Mucosa of descending colon (tissue), 3 donors: ENCODE measurements around the gene CFC1. TPM values are rescaled to one million over a fixed set of nuclear protein-coding genes. Genes with fewer than 3 reads are reported as not detected.
"Not testable (repeated sequence)": the region's sequence is repeated elsewhere in the genome, so short reads cannot be mapped to it uniquely, and the experiment has no call there.

ENCODE experiments used
- ATAC-seq: fragments of 200-7000 bp; cut with Tn5 transposase; one replicate; pipeline ENCODE4 v1.9.1; 2020; ENCODE audit warnings: mild to moderate bottlenecking, moderate library complexity
- DNase-seq, 3 donors: peaks; one replicate each; pipeline ENCODE4 v3.0.0-alpha.2; 2020
- H3K36me3 ChIP-seq: fragments of 200-600 bp; one replicate; pipeline ENCODE4 v1.8.0; 2021; ENCODE audit warnings: low read depth, mild to moderate bottlenecking
- H3K4me1 ChIP-seq: fragments of 200-600 bp; one replicate; pipeline ENCODE4 v1.8.0; 2021; ENCODE audit warnings: low read depth, mild to moderate bottlenecking
- H3K4me3 ChIP-seq: fragments of 200-600 bp; one replicate; pipeline ENCODE4 v1.8.0; 2021; ENCODE audit warnings: mild to moderate bottlenecking
- H3K9me3 ChIP-seq: fragments of 200-600 bp; one replicate; pipeline ENCODE4 v1.8.0; 2021; ENCODE audit warnings: mild to moderate bottlenecking
- intact Hi-C, 2 donors: fragments of 100-400 bp; cut with DNase I in 1 of 2; cut with micrococcal nuclease in 1 of 2; formaldehyde crosslinking; loops; one replicate each; pipeline versions ENCODE4 v1.11.0 to v1.11.1; 2022; cut with DNase I, micrococcal nuclease
- total RNA-seq, 3 donors: library from RNA; stranded (reverse); fragmentation: NEBNext Ultra II Directional in 2 of 3; extraction: Animal tissue kit (Norgen Biotek cat#: 25700) in 2 of 3; gene quantifications; one replicate each; pipeline versions ENCODE4 v1.2.1 to v1.2.4, GENCODE V29; 2021 to 2023
- donor health status: DM: no; HTN: no; CAD: no; lungs with moderate emphysema.
- donor health status: DM: no; HTN: no; CAD: no.
- donor health status: DM: no; HTN: yes; CAD: no.

The CFC1 gene
- total RNA-seq, 3 donors from 2014 or later = 0.28 to 0.92 (median 0.69) TPM

DNA sequence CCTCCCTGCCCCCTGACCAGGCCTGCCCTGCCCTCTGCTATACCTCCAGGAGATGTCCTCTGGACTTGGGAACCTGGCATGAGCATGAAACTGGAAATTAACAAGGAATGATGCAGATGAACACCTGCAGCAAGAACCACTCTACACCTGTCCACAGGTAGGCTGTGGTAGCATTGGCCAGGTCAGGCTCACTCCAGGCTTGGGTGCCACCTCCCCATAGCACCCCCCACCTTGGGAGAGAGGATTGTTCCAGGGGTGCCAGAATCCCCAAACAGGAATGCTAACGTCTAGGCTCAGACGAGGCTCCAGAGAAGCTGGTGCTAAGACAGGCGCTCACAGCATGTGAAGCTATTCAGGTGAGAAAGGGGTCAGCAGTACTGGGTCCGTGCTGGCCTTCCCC lies 5.4 kb downstream of the CFC1 start:
- H3K4me3 ChIP-seq, H3K4me1 ChIP-seq, DNase-seq, H3K9me3 ChIP-seq, ATAC-seq, intact Hi-C loops, H3K36me3 ChIP-seq: not testable (repeated sequence)

DNA sequence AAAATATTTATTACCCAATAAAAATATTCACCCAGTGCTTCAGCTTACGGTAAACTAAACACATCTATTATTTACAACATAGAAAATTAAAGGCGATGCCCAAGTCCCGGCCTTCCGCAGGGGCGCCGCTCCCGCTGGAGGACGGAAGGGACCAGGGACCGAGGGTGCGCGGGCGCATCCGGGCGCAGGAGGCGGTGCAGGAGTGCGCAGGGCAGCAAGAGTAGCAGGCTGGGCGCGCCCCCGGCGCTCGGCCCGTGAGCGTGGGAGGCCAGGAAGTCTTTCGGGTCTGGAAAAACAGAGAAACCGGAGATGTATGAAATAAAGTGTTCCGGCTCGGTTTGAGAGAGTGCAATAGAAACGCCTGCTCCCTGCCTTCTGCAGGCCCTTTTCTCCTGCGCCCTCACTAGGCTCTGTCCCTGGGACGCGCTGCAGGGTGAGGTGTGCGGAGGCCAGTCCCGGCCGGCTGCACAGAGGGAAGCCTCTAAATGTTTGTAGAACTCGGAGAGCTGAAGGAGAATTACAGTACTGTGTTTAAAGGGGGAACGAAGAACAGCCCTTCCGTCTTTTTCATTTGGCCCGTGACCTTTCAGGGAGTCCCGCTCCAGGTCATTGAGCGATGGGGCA lies 6.5 kb downstream of the CFC1 start:
- intact Hi-C loops = not testable (repeated sequence)

DNA sequence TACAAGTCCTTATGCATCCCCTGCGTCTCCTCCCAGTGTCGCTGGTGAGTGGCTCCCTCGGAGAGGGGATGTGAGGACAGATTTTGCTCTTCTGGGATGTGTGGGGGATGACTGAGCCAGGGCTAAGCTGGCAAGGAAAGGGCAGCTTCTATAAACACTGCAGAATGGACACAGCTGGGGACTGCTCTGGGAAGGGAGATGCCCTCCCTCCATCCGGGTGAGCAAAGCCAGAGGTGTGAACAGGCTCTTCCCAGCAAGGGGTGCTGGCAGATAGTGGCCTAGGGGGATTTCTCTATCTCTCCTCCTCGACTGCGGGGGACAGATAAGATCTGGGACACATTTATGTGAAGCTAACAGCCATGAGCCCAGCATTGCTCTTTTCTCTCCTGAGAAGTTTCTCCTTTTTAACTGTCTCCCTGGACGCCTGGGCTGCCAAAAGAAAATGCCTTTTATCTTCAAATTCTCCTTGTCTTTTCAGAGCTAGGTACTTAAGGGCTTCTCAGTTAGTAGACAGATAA lies 8.5 kb downstream of the CFC1 start:
- ATAC-seq, H3K36me3 ChIP-seq, H3K4me3 ChIP-seq, H3K4me1 ChIP-seq, intact Hi-C loops, H3K9me3 ChIP-seq, DNase-seq: not testable (repeated sequence)

More for the DNA sequence above, 6.5 kb downstream of the CFC1 start:
- not testable (repeated sequence) for H3K36me3 ChIP-seq, H3K4me3 ChIP-seq, H3K9me3 ChIP-seq, ATAC-seq, H3K4me1 ChIP-seq, DNase-seq

DNA sequence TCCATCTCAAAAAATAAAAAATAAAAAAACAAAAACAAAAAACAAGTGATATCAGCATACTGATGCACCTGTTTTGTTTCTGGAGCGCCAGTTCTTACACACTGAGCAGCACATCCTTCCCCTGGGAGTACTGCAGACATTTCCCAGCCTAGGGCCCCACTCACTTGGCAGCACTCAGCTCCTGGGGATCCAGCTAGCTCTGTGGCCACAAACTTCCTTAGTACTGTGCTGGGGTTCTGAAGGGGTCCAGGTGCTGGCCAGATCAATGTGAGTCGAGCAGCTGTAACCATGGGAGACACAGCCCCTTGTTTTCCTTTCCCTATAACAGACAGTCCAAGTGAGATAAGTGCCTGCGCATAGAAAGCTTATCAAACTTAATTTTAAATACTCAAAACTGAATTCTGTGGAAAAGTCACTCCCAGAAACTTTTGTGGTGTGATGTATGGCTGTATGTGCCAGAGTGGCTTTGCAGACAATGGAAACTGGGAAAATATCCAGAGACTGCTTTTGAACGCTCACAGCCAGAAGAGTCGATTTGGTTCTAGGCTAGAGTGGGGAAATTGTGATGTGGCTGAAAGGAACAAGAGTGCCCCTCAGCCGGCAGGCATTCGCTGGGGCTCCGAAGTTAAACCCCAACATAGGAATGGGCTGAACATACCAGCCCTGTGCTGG lies 9.1 kb downstream of the CFC1 start:
- intact Hi-C loops, H3K4me3 ChIP-seq, DNase-seq, H3K36me3 ChIP-seq, H3K9me3 ChIP-seq, H3K4me1 ChIP-seq, ATAC-seq: not testable (repeated sequence)

DNA sequence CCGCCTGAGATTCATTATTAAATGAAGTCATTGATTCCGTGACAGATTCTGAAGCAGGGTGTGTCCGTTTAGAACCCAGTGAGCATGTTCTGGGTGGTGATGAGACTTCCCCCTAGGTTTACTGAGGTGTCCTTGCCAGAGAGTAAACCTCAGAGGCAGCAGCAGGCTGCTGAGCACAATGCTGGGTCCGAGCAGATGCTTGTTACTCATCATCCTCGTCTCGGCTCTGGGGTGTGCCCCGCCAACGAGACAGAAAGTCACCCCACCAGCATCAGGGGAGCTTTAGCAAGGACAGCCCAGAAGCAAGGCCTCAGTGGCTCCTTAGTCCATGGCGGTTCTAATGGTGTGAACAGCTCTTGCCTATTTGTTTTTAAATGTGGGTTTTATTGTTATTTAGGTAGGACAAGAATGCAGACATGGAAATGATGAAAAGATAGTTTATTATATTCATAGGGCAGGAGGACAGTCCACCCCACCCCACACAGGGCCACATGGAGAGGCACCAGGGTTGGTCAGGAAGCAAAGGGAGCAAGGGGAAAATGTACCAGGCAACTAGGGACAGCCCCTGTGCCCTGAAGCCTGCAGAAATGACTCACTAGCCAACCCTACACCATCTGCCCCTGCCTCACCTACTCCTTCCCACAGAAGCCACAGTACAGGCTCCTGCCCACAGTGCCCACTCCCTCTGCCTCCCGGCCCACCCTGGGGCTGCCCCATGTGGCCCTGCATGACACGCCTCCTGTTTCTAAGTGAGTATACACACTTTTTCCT lies 10.5 kb downstream of the CFC1 start:
- H3K36me3 ChIP-seq, DNase-seq, H3K4me3 ChIP-seq, H3K9me3 ChIP-seq, intact Hi-C loops, H3K4me1 ChIP-seq: not testable (repeated sequence)
- peak; percentile 21 for ATAC-seq

DNA sequence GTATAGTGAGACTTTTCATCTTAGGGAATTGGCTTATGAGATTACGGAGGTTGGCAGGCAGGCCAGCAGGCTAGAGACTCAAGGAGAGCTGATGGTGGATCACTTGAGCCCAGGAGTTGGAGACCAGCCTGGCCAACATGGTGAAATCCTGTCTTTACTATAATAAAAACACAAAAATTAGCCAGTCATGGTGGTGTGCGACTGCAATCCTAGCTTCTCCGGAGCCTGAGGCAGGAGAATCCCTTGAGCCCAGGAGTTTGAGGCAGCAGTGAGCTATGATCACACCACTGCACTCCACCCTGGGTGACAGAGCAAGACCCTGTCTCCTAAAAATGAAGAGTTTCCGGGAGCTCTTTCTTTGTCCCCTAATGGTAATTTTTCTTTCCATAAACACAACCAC lies 14.6 kb downstream of the CFC1 start:
- DNase-seq, intact Hi-C loops, H3K4me3 ChIP-seq, H3K36me3 ChIP-seq, H3K9me3 ChIP-seq, ATAC-seq, H3K4me1 ChIP-seq: not testable (repeated sequence)

DNA sequence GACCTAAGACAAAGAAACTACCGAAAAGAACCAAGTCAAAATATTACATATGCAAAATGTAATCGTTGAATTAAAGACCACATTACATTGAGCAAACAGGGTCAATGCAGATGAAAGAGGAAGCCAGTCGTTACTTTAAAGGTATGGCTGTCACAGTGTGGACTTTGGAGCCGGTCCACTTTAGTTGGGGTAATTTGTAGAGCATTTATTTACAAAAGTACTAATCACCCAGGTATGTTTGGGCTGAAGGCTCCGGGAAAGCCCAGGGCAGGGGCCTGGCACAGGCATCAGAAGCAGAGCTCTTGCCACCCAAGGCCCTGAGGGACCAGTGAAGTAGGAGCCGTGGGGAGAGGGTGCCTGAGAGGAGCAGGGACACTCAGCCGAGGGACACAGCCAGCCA lies 15.8 kb downstream of the CFC1 start:
- peak in 1 of 3 donors; percentile 51 for DNase-seq
- peak; percentile 79 for ATAC-seq
- intact Hi-C loops, H3K4me3 ChIP-seq, H3K36me3 ChIP-seq, H3K9me3 ChIP-seq, H3K4me1 ChIP-seq: not testable (repeated sequence)

DNA sequence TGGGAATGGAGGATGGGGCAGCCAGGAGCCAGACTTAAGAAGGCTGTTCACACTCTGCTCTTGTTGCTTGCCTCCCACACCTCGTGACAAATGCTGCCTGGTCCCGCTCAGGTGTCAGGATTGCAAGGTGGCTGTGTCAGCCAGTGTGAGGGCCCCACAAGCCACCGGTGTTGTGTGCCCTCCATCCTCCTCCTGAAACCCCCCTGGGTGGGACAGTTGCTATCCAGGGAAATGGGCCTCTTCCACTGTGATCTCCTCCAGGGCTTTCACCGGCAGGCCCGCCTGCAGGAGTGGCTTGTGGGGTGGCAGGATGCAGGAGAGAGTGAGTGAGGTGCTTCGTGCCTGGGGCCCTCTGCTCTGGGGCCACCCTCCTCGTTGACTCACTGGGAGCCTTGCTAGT lies 16.4 kb downstream of the CFC1 start:
- ATAC-seq, DNase-seq, H3K4me3 ChIP-seq, intact Hi-C loops, H3K4me1 ChIP-seq, H3K9me3 ChIP-seq, H3K36me3 ChIP-seq: not testable (repeated sequence)

DNA sequence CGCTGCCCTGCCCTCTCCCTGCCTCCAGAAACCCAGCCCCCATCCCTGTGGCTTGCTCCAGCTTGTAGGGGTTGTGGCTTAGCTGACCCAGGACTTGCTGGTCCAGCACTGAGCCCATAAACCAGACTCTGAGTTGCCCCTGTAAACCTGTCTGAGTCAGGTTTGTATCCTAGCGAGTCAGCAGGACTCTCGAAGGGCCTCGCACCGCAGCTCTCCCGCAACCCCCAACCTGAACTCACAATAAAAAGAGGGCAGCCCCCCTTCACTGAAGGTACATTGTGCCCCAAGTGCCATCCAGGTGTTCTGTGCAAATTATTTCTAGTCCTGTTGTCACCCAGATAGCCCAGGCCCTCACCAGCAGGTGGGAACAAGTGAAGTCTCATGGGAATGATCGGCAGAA lies 17.9 kb downstream of the CFC1 start:
- H3K9me3 ChIP-seq, ATAC-seq, intact Hi-C loops, DNase-seq, H3K4me1 ChIP-seq, H3K36me3 ChIP-seq, H3K4me3 ChIP-seq: not testable (repeated sequence)

DNA sequence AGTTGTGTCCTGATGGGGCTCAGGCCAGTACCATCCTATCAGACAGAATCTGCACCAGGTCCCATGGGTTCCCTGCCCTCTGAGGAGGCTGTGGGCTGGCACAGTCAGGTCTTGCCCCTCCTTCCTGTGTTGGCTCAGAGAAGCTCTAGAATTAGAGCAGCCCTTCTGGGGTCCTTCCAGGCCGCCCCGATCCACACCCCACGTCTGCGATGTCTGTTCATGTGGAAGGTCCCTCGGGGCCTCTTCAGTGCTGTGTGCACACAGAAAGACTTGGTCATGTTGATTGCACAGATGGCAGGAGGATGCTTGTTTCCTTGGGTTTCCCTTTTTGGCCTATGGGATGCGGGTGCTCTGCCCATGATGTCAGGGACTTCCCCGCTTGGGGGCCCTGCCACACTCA lies 20.3 kb downstream of the CFC1 start:
- DNase-seq, H3K36me3 ChIP-seq, H3K4me1 ChIP-seq, intact Hi-C loops, H3K9me3 ChIP-seq, ATAC-seq, H3K4me3 ChIP-seq: not testable (repeated sequence)

DNA sequence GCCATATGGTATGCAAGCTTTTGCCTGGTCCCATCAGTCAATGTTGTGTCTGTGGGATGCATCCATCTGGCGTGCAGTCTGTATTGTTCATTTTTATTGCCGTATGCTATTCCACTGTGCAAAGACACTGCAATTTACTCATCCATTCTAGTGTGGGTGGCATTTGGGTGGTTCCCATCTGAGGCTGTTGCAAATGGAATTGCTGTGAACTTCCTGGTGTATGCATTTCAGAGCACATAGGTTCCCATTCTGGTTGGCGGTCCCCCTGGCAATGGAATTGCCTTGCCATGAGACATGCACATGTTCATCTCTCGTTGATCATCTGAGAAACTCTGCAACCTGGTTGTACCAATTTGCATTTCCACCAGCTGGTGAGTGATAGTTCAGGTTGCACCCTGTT lies 21.8 kb downstream of the CFC1 start:
- H3K4me3 ChIP-seq, DNase-seq, H3K9me3 ChIP-seq, H3K36me3 ChIP-seq, intact Hi-C loops, H3K4me1 ChIP-seq: not testable (repeated sequence)
- ATAC-seq = peak; percentile 5

DNA sequence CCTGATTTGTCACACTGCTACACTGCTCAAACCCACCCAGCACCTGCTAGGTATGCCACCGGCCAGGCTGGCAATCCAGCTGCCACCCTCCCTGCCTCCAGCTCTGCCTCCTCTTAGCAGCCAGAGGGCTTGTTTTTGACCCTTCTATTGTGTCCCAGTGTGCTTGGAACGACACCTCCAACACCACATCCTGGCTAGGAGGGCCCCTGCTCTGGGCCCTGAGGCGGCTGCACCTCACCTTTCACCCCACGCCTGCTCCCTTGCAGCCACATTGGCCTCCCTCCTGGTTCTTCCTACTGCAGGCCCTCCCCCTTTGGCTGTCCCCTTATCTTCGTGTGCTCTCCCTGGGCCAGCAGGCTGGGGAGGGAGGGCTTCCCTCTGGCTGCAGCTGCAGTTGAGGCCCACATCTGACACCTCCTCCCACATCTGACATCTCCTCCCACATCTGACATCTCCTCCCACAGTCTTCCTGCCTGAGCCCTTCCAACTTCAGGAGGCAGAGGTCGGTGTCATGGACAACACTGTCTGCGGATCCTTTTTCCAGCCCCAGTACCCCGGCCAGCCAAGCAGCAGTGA lies 23.1 kb downstream of the CFC1 start:
- H3K4me3 ChIP-seq, H3K36me3 ChIP-seq, ATAC-seq, H3K4me1 ChIP-seq, intact Hi-C loops, H3K9me3 ChIP-seq, DNase-seq: not testable (repeated sequence)

DNA sequence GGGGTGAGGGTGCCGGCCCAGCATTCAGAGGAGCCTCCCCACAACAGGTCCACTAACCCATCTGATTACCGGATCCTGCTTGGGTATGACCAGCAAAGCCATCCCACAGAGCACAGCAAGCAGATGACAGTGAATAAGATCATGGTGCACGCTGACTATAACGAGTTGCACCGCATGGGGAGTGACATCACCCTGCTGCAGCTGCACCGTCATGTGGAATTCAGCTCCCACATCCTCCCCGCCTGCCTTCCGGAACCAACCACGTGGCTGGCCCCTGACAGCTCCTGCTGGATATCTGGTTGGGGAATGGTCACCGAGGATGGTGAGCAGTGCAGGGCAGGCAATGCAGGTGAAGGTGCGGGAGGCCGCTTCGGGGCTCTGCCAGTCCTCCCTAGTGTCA lies 25.1 kb downstream of the CFC1 start:
- H3K4me1 ChIP-seq, H3K9me3 ChIP-seq, intact Hi-C loops, H3K4me3 ChIP-seq, DNase-seq, H3K36me3 ChIP-seq, ATAC-seq: not testable (repeated sequence)

DNA sequence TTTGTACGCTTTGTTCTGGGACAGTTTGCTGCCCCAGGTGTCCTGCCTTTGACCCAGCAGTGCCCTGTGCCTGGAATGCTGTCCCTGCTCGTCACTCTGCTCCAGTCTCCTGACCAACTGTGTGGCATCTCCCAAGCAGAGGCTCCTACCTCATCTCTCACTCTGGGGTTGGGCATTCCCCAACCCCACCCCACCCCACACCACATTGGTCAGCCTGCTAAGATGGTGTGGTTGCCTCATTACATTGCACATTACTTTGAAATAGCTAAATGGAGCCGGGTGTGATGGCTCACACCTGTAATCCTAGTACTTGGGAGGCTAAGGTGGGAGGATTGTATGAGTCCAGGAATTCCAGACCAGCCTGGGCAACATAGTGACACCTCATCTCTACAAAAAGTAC lies 27.4 kb downstream of the CFC1 start:
- intact Hi-C loops, H3K9me3 ChIP-seq, H3K4me1 ChIP-seq, H3K36me3 ChIP-seq, DNase-seq, H3K4me3 ChIP-seq, ATAC-seq: not testable (repeated sequence)
